Stimulated activated CD8-positive, alpha-beta memory T cell treated with anti-CD3 and anti-CD28 coated beads, Interleukin-15, amount 100 ng/mL, for 1 hour (primary cell): ENCODE measurements around the gene SERPINB2.
"Not testable (repeated sequence)": the region's sequence is repeated elsewhere in the genome, so short reads cannot be mapped to it uniquely, and the experiment has no call there.

Source experiments
- DNase-seq: peaks from one replicate; pipeline ENCODE4 v3.0.0-alpha.2; 2020; ENCODE audit warnings: low read depth

Gene SERPINB2

DNA sequence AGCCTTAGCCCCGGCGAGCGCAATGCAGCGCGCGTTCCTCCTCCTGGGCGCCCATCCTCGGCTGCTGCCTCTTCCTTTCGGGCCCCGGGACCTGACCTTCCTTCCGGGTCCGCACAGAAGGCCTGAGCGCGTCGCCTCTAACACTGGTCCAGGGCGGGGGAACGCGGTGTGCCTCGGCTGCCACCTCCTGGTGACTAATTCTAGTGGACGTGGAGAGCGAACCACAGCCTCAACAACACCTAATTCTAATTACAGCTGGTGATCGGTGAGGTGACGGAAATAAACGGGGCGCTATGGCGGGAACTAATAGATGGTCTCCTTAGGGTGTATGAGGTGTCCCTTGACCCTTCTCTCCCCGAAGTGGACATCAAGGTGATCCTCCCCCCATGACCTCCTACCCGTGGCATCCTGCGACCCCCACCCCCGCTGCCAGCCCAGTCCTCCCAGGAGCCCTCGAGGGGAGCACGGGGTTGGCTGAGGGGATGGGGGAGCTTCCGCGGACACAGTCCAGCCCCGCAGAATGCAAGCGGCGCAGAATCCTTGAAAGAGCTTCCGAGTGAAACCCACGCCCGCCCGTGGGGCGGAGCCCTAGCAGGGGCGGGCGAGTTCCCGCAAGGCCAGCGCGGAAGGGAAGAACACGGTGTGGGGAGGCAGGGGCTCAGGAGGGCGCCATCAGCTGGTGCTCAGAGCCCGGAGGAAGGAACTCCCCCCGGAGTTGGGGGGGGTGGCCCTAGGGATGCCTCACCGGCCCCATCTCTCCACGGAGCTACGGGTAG, 48.8 kb downstream of the SERPINB2 start:
- no peak for DNase-seq

DNA sequence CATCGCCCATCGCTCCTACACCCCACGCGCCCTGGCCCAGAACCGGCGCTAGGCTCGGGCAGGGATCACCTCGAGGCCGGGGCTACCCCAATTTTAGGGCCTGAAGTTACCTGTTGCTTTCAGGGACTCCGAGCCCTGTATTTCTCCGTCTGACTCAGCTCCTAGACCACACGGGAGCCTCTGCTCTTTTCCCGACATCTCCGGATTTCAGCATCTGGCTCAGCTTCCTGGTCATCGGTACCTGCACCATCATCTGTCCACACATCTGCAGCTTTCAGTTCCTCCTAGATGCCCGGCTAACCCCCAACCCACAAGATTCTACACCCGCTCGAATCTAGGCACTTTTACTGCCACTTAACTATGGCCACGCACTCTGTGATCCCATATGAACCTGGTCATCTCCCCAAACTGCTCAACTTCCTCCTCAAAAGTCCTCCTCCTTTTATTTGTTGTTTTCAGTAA, 49.5 kb downstream of the SERPINB2 start:
- no peak for DNase-seq

- no peak for DNase-seq
Measured at GRCh38 chr18:63940008-63940407, 52.5 kb downstream of the SERPINB2 start.

DNA sequence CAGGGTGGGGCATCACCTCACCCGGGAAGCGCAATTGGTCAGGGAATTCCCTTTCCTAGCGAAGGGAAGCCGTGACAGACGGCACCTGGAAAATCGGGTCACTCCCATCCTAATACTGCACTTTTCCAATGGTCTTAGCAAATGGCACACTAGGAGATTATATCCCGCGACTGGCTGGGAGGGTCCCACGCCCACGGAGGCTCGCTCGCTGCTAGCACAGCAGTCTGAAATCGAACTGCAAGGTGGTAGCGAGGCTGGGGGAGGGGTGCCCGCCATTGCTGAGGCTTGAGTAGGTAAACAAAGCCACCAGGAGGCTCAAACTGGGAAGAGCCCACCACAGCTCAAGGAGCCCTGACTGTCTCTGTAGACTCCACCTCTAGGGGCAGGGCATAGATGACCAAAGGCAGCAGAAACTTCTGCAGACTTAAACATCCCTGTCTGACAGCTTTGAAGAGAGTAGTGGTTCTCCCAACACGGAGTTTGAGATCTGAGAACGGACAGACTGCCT, 53.1 kb downstream of the SERPINB2 start:
- not testable (repeated sequence) for DNase-seq

DNA sequence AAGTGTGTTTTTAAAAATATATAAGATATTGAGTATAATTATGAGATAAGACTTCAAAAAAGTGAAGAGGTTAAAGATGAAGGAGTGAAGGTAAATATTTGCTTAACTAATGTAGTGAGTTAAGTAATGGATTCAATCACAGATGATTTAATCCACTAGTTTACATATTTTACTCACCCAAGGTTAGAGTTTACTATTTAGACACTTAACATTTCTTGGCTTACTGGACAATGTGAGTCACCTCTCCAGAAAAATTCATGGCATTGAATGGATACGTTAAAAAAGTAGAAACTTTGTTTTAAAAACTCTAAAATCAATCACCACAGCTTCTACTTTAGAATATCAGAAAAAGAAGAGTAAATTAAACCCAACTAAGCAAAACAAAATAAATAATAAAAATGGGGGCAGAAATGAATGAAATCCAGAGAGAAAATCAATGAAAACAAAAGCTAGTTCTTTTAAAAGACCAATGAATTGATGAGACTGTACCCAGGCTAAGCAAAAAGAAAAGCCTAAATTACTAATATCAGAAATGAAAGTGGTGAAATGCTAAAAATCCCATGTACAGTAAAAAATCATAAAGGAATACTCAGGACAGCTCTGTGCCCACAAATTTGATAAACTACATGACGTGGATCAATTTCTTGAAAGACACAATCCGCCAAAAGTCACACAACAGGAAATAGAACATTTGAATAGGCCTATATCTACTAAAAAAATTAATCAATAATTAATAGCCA, 59.7 kb downstream of the SERPINB2 start:
- DNase-seq, result no peak

DNA sequence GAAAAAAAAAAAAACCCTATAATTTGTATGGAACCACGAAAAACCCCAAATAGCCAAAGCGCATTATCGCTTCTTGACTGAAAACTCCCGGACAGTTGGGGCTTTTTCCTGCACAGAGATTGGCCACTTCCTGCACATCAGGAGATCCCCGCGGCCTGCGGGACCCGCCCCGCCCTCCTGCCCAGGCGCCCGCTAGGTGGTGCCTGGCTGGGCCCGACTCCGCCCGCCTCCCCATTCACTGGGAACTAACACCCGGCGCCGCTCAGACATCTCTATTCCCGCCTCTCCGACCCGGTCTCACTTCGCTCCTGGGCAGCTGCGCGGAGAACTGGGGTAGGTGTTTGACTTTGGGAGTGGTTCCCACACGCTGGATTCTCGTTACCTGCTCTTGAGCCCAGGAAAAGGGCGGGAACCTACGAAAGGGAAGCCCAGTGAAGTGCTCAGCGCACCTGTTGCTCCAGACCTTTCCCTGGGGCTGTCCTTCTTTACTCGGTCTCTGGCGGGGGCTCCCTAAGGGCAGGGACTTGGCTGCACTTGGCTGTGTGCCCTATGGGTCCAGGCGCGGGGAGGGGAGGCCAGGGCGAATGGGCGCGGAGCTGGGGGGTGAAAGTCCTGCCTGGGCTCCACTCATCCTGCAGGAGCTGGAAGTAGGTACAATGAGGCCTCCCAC, 61.7 kb downstream of the SERPINB2 start, which contains the start of gene HMSD:
TSS of gene HMSD (plus strand) at position 234 of the 670 bp plus-strand sequence. CDS start 4,155 bp downstream, outside the sequence.
- no peak for DNase-seq

- DNase-seq, result no peak
Measured at GRCh38 chr18:63951302-63951705, 63.8 kb downstream of the SERPINB2 start.
